ENCODE data around the gene CASD1.

Gene CASD1

GRCh38 chr7:94512735-94513564, 3.3 kb downstream of the CASD1 start:
- DNase-seq = no peak
- no peak overlapping the region for H3K4me3 ChIP-seq (ENCODE audit: low read length)
- H4K20me1 ChIP-seq (ENCODE audit: insufficient read depth, low read length) = no peaks in the 10 kb centered on the region; the same call in 1 of the 2 replicates
- peaks cover 66% of the 10 kb centered on the region for H3K79me2 ChIP-seq (ENCODE audit: low read length)
- H3K4me1 ChIP-seq (ENCODE audit: low read length) = peaks cover 16% of the 10 kb centered on the region
- no peak overlapping the region for H3K4me2 ChIP-seq (ENCODE audit: low read depth, low read length)
- H3K27me3 ChIP-seq (replicated peaks; ENCODE audit: insufficient read depth, low read length) = no peaks in the 10 kb centered on the region
- no peak for TF ChIP-seq EZH2 (optimal IDR thresholded peaks at IDR 0.05; ENCODE audit: low read depth, low read length)
- TF ChIP-seq, protein P1, sequence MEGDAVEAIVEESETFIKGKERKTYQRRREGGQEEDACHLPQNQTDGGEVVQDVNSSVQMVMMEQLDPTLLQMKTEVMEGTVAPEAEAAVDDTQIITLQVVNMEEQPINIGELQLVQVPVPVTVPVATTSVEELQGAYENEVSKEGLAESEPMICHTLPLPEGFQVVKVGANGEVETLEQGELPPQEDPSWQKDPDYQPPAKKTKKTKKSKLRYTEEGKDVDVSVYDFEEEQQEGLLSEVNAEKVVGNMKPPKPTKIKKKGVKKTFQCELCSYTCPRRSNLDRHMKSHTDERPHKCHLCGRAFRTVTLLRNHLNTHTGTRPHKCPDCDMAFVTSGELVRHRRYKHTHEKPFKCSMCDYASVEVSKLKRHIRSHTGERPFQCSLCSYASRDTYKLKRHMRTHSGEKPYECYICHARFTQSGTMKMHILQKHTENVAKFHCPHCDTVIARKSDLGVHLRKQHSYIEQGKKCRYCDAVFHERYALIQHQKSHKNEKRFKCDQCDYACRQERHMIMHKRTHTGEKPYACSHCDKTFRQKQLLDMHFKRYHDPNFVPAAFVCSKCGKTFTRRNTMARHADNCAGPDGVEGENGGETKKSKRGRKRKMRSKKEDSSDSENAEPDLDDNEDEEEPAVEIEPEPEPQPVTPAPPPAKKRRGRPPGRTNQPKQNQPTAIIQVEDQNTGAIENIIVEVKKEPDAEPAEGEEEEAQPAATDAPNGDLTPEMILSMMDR (IDR thresholded peaks at IDR 0.05; ENCODE audit: low read length) = no peak
- no peak for TF ChIP-seq EZH2phosphoT487 (IDR thresholded peaks at IDR 0.05; ENCODE audit: low read length)
- H3K9me3 ChIP-seq (replicated peaks; ENCODE audit: insufficient read depth, low read length) = no peaks in the 10 kb centered on the region
- no peaks in the 10 kb centered on the region for H3K36me3 ChIP-seq (replicated peaks; ENCODE audit: insufficient read depth, low read length)
- H3F3A ChIP-seq (ENCODE audit: insufficient read depth, low read length) = no peaks in the 10 kb centered on the region
- no peaks in the 10 kb centered on the region for H3K9me2 ChIP-seq (replicated peaks; ENCODE audit: insufficient read depth, low read length)
- no peak overlapping the region for H3K9ac ChIP-seq (ENCODE audit: low read length)
- H3K27ac ChIP-seq (ENCODE audit: low read length) = no peak overlapping the region
- H2AFZ ChIP-seq (ENCODE audit: low read length) = no peak overlapping the region

GRCh38 chr7:94513565-94513860, 3.9 kb downstream of the CASD1 start:
- Histone ChIP-seq H3K4me1 (ENCODE audit: low read length) (peaks cover 16% of the 10 kb centered on the region), H3K27ac (ENCODE audit: low read length) (no peak overlapping the region), H3F3A (ENCODE audit: insufficient read depth, low read length) (no peaks in the 10 kb centered on the region), H2AFZ (ENCODE audit: low read length) (no peak overlapping the region), H3K4me2 (ENCODE audit: low read depth, low read length) (no peak overlapping the region), H3K27me3 (replicated peaks; ENCODE audit: insufficient read depth, low read length) (no peaks in the 10 kb centered on the region), H4K20me1 (ENCODE audit: insufficient read depth, low read length) (no peaks in the 10 kb centered on the region; the same call in 1 of the 2 replicates), H3K9me2 (replicated peaks; ENCODE audit: insufficient read depth, low read length) (no peaks in the 10 kb centered on the region), H3K9me3 (replicated peaks; ENCODE audit: insufficient read depth, low read length) (no peaks in the 10 kb centered on the region), H3K4me3 (ENCODE audit: low read length) (no peak overlapping the region), H3K9ac (ENCODE audit: low read length) (no peak overlapping the region), H3K79me2 (ENCODE audit: low read length) (peaks cover 66% of the 10 kb centered on the region), H3K36me3 (replicated peaks; ENCODE audit: insufficient read depth, low read length) (no peaks in the 10 kb centered on the region)
- TF ChIP-seq, protein P1 (IDR thresholded peaks at IDR 0.05; ENCODE audit: low read length) = no peak
- no peak for TF ChIP-seq EZH2 (optimal IDR thresholded peaks at IDR 0.05; ENCODE audit: low read depth, low read length)
- no peak for TF ChIP-seq EZH2phosphoT487 (IDR thresholded peaks at IDR 0.05; ENCODE audit: low read length)
- no peak for DNase-seq

GRCh38 chr7:94514140-94514889, 4.7 kb downstream of the CASD1 start:
- Histone ChIP-seq H3K9me3 (replicated peaks; ENCODE audit: insufficient read depth, low read length) (no peaks in the 10 kb centered on the region), H3K9ac (ENCODE audit: low read length) (no peak overlapping the region), H3K4me1 (ENCODE audit: low read length) (peaks cover 12% of the 10 kb centered on the region), H3K4me2 (ENCODE audit: low read depth, low read length) (no peak overlapping the region), H3K27me3 (replicated peaks; ENCODE audit: insufficient read depth, low read length) (no peaks in the 10 kb centered on the region), H4K20me1 (ENCODE audit: insufficient read depth, low read length) (no peaks in the 10 kb centered on the region; the same call in 1 of the 2 replicates), H2AFZ (ENCODE audit: low read length) (no peak overlapping the region), H3K36me3 (replicated peaks; ENCODE audit: insufficient read depth, low read length) (no peaks in the 10 kb centered on the region), H3K79me2 (ENCODE audit: low read length) (peaks cover 66% of the 10 kb centered on the region), H3K4me3 (ENCODE audit: low read length) (no peak overlapping the region), H3K9me2 (replicated peaks; ENCODE audit: insufficient read depth, low read length) (no peaks in the 10 kb centered on the region), H3F3A (ENCODE audit: insufficient read depth, low read length) (no peaks in the 10 kb centered on the region), H3K27ac (ENCODE audit: low read length) (no peak overlapping the region)
- TF ChIP-seq, protein P1 (IDR thresholded peaks at IDR 0.05; ENCODE audit: low read length) = no peak
- TF ChIP-seq EZH2 (optimal IDR thresholded peaks at IDR 0.05; ENCODE audit: low read depth, low read length) = no peak
- TF ChIP-seq EZH2phosphoT487 (IDR thresholded peaks at IDR 0.05; ENCODE audit: low read length) = no peak
- DNase-seq = no peak

All from MM.1S (cell line).